Natural killer cell (primary cell): ENCODE data around the gene DOK6. TPM values are rescaled to one million over a fixed set of nuclear protein-coding genes. Genes with fewer than 3 reads are reported as not detected.
"Not testable (repeated sequence)": the region's sequence is repeated elsewhere in the genome, so short reads cannot be mapped to it uniquely, and the experiment has no call there.

Experiments
- ATAC-seq, 3 donors: fragments of 150-1000 bp in 2 of 3; fragments of 200-7000 bp in 1 of 3; cut with Tn5 transposase; 1 replicate in 1 of 3; 2 replicates in 2 of 3; pipeline ENCODE4 v1.10.0; 2021; ENCODE audit warnings: mild to moderate bottlenecking in 2 of 3, moderate library complexity in 2 of 3
- DNase-seq, 2 donors: peaks; one replicate each; pipeline versions ENCODE4 v3.0.0 to v3.0.0-alpha.2; 2013 to 2021; ENCODE audit warnings: mixed read lengths in 1 of 2
- H3K27ac ChIP-seq: one replicate; pipeline ENCODE4 v1.5.1; 2013; ENCODE audit warnings: mild to moderate bottlenecking, low read length
- H3K27me3 ChIP-seq: one replicate; pipeline ENCODE4 v1.6.1; 2013; ENCODE audit warnings: low read length; ENCODE audit not compliant: control insufficient read depth, insufficient read depth
- H3K36me3 ChIP-seq: one replicate; pipeline ENCODE4 v1.6.1; 2013; ENCODE audit warnings: low read length; ENCODE audit not compliant: control insufficient read depth, insufficient read depth
- H3K4me1 ChIP-seq: one replicate; pipeline ENCODE4 v1.6.1; 2013; ENCODE audit warnings: low read length; ENCODE audit not compliant: control insufficient read depth, insufficient read depth
- H3K4me3 ChIP-seq: one replicate; pipeline ENCODE4 v1.5.1; 2013; ENCODE audit warnings: low read length
- H3K9me3 ChIP-seq: one replicate; pipeline ENCODE4 v1.6.1; 2013; ENCODE audit warnings: low read length; ENCODE audit not compliant: control insufficient read depth, insufficient read depth
- H3K27ac Mint-ChIP-seq, 2 donors: one replicate each; pipeline ENCODE4 v1.8.0; 2022; ENCODE audit warnings: mild to moderate bottlenecking in 2 of 2, mixed read lengths in 2 of 2, moderate library complexity in 1 of 2
- H3K27me3 Mint-ChIP-seq, 2 donors: one replicate each; pipeline ENCODE4 v1.8.0; 2022; ENCODE audit warnings: low read depth in 2 of 2, mixed read lengths in 2 of 2
- H3K36me3 Mint-ChIP-seq: one replicate; pipeline ENCODE4 v1.8.0; 2022; ENCODE audit warnings: mixed read lengths
- H3K4me1 Mint-ChIP-seq, 2 donors: one replicate each; pipeline ENCODE4 v1.8.0; 2022; ENCODE audit warnings: mixed read lengths in 2 of 2
- H3K4me3 Mint-ChIP-seq: one replicate; pipeline ENCODE4 v1.8.0; 2022; ENCODE audit warnings: mild to moderate bottlenecking, moderate library complexity, mixed read lengths
- H3K9me3 Mint-ChIP-seq, 2 donors: one replicate each; pipeline ENCODE4 v1.8.0; 2022; ENCODE audit warnings: mixed read lengths in 2 of 2
- CTCF ChIP-seq: fragments of 200-600 bp; IDR thresholded peaks from one replicate; pipeline ENCODE4 v1.8.0; 2022; ENCODE audit warnings: antibody characterized with exemption
- WGBS: methylation state at CpG from one replicate; pipeline ENCODE4 v1.1.7; 2013; ENCODE audit warnings: missing lambda C conversion rate; ENCODE audit not compliant: insufficient coverage; 5-methylcytosine and 5-hydroxymethylcytosine counted together
- intact Hi-C: fragments of 100-400 bp; cut with micrococcal nuclease; formaldehyde crosslinking; loops from one replicate; pipeline ENCODE4 v1.14.2; 2022
- total RNA-seq, 4 donors: library from RNA; stranded (reverse); fragments of 120-200 nt in 1 of 4; gene quantifications; one replicate each; pipeline versions ENCODE4 v1.2.3 to v1.2.4, GENCODE V29; 2013 to 2022

DOK6 gene
- total RNA-seq, 3 donors from 2014 or later (not counting 1 experiment from before 2014, with no cell fraction given), result 0.02 TPM; not detected in 2

- no peaks in the 10 kb centered on the region for H3K27me3 ChIP-seq
- intact Hi-C loops, result no loop called here
- Mint-ChIP-seq H3K36me3 (peaks cover 6% of the 10 kb centered on the region), H3K27ac (peak overlapping the region; percentile 85 to 87), H3K27me3 (no peaks in the 10 kb centered on the region), H3K4me1 (peaks cover 77 to 80% of the 10 kb centered on the region in 2 donors), H3K4me3 (peak overlapping the region; percentile 13), H3K9me3 (peaks cover 2 to 4% of the 10 kb centered on the region in 2 donors)
- no peak overlapping the region for H3K27ac ChIP-seq
- no peak overlapping the region for H3K4me3 ChIP-seq
- no peak for TF ChIP-seq CTCF
- no peak for DNase-seq
- WGBS, result 51% methylated on average over 4 of the region's 6 CpGs
- peaks cover 48% of the 10 kb centered on the region for H3K4me1 ChIP-seq
- H3K9me3 ChIP-seq, result no peaks in the 10 kb centered on the region
- no peak for ATAC-seq
- peaks cover 6% of the 10 kb centered on the region for H3K36me3 ChIP-seq
Observed at GRCh38 chr18:69878213-69878933, 477.7 kb downstream of the DOK6 start.

- WGBS, result 100% methylated on average over 1 of the region's 3 CpGs
Observed at GRCh38 chr18:69879051-69879450, 478.4 kb downstream of the DOK6 start.

GRCh38 chr18:69880083-69880482 is 479.4 kb downstream of the DOK6 start:
- H3K4me1 ChIP-seq, result peaks cover 47% of the 10 kb centered on the region
- peak overlapping the region; percentile 7 to 45 for H3K27ac Mint-ChIP-seq
- peaks cover 9% of the 10 kb centered on the region for H3K36me3 ChIP-seq
- peaks cover 6% of the 10 kb centered on the region for H3K36me3 Mint-ChIP-seq
- peaks cover 83 to 84% of the 10 kb centered on the region in 2 donors for H3K4me1 Mint-ChIP-seq
- intact Hi-C loops, result no loop called here
- 97% methylated on average over 2 of the region's 3 CpGs for WGBS
- no peak overlapping the region for H3K4me3 Mint-ChIP-seq
- no peak for TF ChIP-seq CTCF
- no peak overlapping the region for H3K27ac ChIP-seq
- no peak overlapping the region for H3K4me3 ChIP-seq
- no peaks in the 10 kb centered on the region for H3K27me3 ChIP-seq
- H3K9me3 Mint-ChIP-seq, result peaks cover 2 to 4% of the 10 kb centered on the region in 2 donors
- H3K9me3 ChIP-seq, result no peaks in the 10 kb centered on the region
- ATAC-seq (no peak), DNase-seq (no peak)
- no peaks in the 10 kb centered on the region for H3K27me3 Mint-ChIP-seq

More at GRCh38 chr18:69879051-69879450, 478.4 kb downstream of the DOK6 start:
- H3K36me3 ChIP-seq, H3K27me3 Mint-ChIP-seq, H3K4me3 ChIP-seq, H3K9me3 ChIP-seq, H3K27me3 ChIP-seq, intact Hi-C loops, ATAC-seq, DNase-seq, H3K36me3 Mint-ChIP-seq, H3K9me3 Mint-ChIP-seq, H3K27ac ChIP-seq: not testable (repeated sequence)
- Mint-ChIP-seq H3K27ac (peak overlapping the region; percentile 85 to 87), H3K4me1 (peaks cover 80 to 83% of the 10 kb centered on the region in 2 donors), H3K4me3 (peak overlapping the region; percentile 13)
- H3K4me1 ChIP-seq, result peaks cover 49% of the 10 kb centered on the region

- no peaks in the 10 kb centered on the region for H3K27me3 Mint-ChIP-seq
- ATAC-seq, result no peak
- Histone ChIP-seq H3K27me3 (no peaks in the 10 kb centered on the region), H3K36me3 (peaks cover 18% of the 10 kb centered on the region), H3K9me3 (no peaks in the 10 kb centered on the region), H3K4me1 (peaks cover 38% of the 10 kb centered on the region), H3K27ac (no peak overlapping the region), H3K4me3 (no peak overlapping the region)
- H3K4me1 Mint-ChIP-seq, result peaks cover 76 to 77% of the 10 kb centered on the region in 2 donors
- peak overlapping the region; percentile 70 to 81 for H3K27ac Mint-ChIP-seq
- WGBS, result 84% methylated on average over 4 of the region's 6 CpGs
- intact Hi-C loops, result no loop called here
- H3K9me3 Mint-ChIP-seq, result peaks cover 2 to 4% of the 10 kb centered on the region in 2 donors
- no peak overlapping the region for H3K4me3 Mint-ChIP-seq
- no peak for DNase-seq
- TF ChIP-seq CTCF, result no peak
- H3K36me3 Mint-ChIP-seq, result peaks cover 6% of the 10 kb centered on the region
Observed at GRCh38 chr18:69882965-69883668, 482.4 kb downstream of the DOK6 start.
